ENCODE data around the gene CCDC167. TPM values are rescaled to one million over a fixed set of nuclear protein-coding genes. Genes with fewer than 3 reads are reported as not detected.

Gene CCDC167
- total RNA-seq, 3 donors from 2014 or later, result 49.3 to 52.2 (median 52.2) TPM

GRCh38 chr6:37483252-37483901 lies 16.3 kb downstream of the CCDC167 start:
- ATAC-seq (no peak), DNase-seq (no peak)
- Mint-ChIP-seq H3K4me1 (ENCODE audit: low read depth) (peaks cover 10% of the 10 kb centered on the region), H3K27me3 (ENCODE audit: low read depth) (no peaks in the 10 kb centered on the region), H3K9me3 (no peaks in the 10 kb centered on the region), H3K4me3 (no peak overlapping the region), H3K36me3 (ENCODE audit: insufficient read depth) (peaks cover 20% of the 10 kb centered on the region)

DNA sequence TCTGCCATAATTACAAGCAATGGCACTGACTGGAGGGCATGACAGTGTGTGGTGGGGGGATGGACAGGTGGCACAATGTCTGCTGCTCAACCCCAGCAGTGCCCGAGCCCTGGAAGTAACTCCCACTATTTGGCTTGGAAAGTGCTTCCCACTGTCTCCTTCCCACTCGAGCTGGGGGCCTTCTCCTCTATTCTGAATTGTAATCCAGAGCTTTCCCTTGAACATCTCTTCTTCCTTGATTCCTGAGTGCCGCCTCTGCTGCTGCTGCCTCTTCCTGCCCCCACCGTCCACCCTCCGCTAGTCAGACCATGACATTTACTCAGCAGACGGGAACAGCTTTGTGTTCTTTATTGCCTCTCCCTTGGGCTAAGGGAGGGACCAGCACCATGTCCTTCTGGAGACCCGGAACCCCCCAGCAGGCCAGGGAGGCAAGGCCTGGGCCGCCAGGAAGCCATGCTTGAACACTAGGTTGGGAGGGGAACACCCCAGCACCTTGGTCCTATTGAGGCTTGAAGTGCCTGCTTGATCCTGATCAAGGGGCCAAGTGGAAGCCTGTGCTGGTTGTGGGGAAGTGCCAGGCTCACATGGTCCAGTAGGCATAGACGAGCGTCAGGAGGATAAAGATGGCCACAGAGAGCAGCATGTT lies 17.0 kb downstream of the CCDC167 start:
- peaks cover 4% of the 10 kb centered on the region for H3K4me1 Mint-ChIP-seq (ENCODE audit: low read depth)
- no peaks in the 10 kb centered on the region for H3K27me3 Mint-ChIP-seq (ENCODE audit: low read depth)
- H3K4me3 Mint-ChIP-seq, result no peak overlapping the region
- H3K9me3 Mint-ChIP-seq, result no peaks in the 10 kb centered on the region
- peaks cover 19% of the 10 kb centered on the region for H3K36me3 Mint-ChIP-seq (ENCODE audit: insufficient read depth)
- no peak for ATAC-seq
- no peak for DNase-seq

- no peak for ATAC-seq
- H3K27me3 Mint-ChIP-seq (ENCODE audit: low read depth), result no peaks in the 10 kb centered on the region
Measured at GRCh38 chr6:37481711-37482605, 17.7 kb downstream of the CCDC167 start.

GRCh38 chr6:37480951-37481534 lies 18.6 kb downstream of the CCDC167 start:
- ATAC-seq (no peak), DNase-seq (no peak)
- H3K9me3 Mint-ChIP-seq, result no peaks in the 10 kb centered on the region
- H3K4me3 Mint-ChIP-seq, result no peak overlapping the region
- peaks cover 1% of the 10 kb centered on the region for H3K4me1 Mint-ChIP-seq (ENCODE audit: low read depth)
- H3K36me3 Mint-ChIP-seq (ENCODE audit: insufficient read depth), result peaks cover 23% of the 10 kb centered on the region
- H3K27me3 Mint-ChIP-seq (ENCODE audit: low read depth), result no peaks in the 10 kb centered on the region

More at GRCh38 chr6:37481711-37482605, 17.7 kb downstream of the CCDC167 start:
- Mint-ChIP-seq H3K9me3 (no peaks in the 10 kb centered on the region), H3K36me3 (ENCODE audit: insufficient read depth) (peaks cover 19% of the 10 kb centered on the region), H3K4me3 (no peak overlapping the region), H3K4me1 (ENCODE audit: low read depth) (peaks cover 1% of the 10 kb centered on the region)
- DNase-seq, result no peak

GRCh38 chr6:37480118-37480736 lies 19.5 kb downstream of the CCDC167 start:
- DNase-seq (no peak), ATAC-seq (no peak)
- Mint-ChIP-seq H3K36me3 (ENCODE audit: insufficient read depth) (peaks cover 29% of the 10 kb centered on the region), H3K4me1 (ENCODE audit: low read depth) (no peaks in the 10 kb centered on the region), H3K9me3 (no peaks in the 10 kb centered on the region), H3K4me3 (no peak overlapping the region), H3K27me3 (ENCODE audit: low read depth) (no peaks in the 10 kb centered on the region)

DNA sequence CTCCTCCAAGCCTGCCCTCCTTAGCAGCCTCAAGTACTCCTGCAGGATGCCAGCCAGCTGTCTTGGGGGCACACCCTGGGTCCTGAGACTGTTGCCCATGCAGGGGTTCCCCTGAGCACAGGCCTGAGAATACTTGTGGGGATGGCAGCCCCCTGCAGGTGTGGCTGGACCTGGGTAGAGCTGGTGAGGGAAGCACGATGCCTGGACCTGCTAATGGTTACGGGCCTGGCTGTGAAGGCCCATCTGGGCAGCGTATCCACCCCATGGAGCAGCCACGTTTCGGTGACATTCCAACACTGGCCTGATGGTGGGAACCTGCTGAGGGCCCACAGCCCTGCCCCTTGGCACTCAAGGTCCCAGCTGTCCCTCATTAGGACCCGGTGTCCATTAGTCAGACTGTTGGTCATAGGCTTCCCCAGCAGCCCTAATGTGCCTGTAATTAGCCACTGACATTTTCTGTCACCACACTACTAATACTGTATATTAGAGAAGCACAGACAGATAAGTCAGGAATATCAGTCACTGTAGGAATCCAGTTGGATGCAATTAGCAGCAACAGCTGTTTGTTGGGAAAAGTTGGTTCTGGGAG lies 20.3 kb downstream of the CCDC167 start:
- no peaks in the 10 kb centered on the region for H3K27me3 Mint-ChIP-seq (ENCODE audit: low read depth)
- DNase-seq (no peak), ATAC-seq (no peak)
- H3K9me3 Mint-ChIP-seq, result no peaks in the 10 kb centered on the region
- peaks cover 33% of the 10 kb centered on the region for H3K36me3 Mint-ChIP-seq (ENCODE audit: insufficient read depth)
- no peaks in the 10 kb centered on the region for H3K4me1 Mint-ChIP-seq (ENCODE audit: low read depth)
- H3K4me3 Mint-ChIP-seq, result no peak overlapping the region

- H3K27me3 Mint-ChIP-seq (ENCODE audit: low read depth), result no peaks in the 10 kb centered on the region
- no peaks in the 10 kb centered on the region for H3K9me3 Mint-ChIP-seq
- ATAC-seq, result no peak
- H3K36me3 Mint-ChIP-seq (ENCODE audit: insufficient read depth), result peaks cover 37% of the 10 kb centered on the region
- no peak for DNase-seq
- H3K4me3 Mint-ChIP-seq, result no peak overlapping the region
- no peaks in the 10 kb centered on the region for H3K4me1 Mint-ChIP-seq (ENCODE audit: low read depth)
Measured at GRCh38 chr6:37478827-37479226, 20.9 kb downstream of the CCDC167 start.

- ATAC-seq, result no peak
- H3K4me1 Mint-ChIP-seq (ENCODE audit: low read depth), result no peaks in the 10 kb centered on the region
- DNase-seq, result no peak
- H3K4me3 Mint-ChIP-seq, result no peak overlapping the region
- H3K9me3 Mint-ChIP-seq, result no peaks in the 10 kb centered on the region
- H3K36me3 Mint-ChIP-seq (ENCODE audit: insufficient read depth), result peaks cover 40% of the 10 kb centered on the region
- no peaks in the 10 kb centered on the region for H3K27me3 Mint-ChIP-seq (ENCODE audit: low read depth)
Measured at GRCh38 chr6:37477656-37478435, 21.8 kb downstream of the CCDC167 start.

DNA sequence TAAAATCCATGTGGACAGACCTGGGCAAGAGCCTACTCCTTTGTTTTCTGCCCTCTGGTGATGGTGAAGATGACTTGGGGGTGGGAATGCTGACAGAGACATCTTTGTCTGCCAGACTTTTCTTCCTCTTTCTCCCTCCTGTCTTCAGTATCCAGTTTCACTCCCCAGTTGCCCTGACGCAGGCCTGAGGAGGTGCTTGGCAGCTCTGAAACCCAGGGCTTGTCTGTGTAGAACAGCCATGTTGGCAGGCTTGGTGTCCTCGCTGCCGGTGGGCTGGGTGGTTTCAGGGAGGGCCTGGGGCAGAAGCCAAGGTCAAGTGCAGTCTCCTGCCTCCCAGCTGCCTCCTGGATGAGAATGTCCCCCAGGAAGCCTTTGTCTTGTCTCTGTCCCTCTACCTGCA lies 22.5 kb downstream of the CCDC167 start:
- no peak for DNase-seq
- no peak overlapping the region for H3K4me3 Mint-ChIP-seq
- H3K9me3 Mint-ChIP-seq, result no peaks in the 10 kb centered on the region
- no peaks in the 10 kb centered on the region for H3K27me3 Mint-ChIP-seq (ENCODE audit: low read depth)
- H3K36me3 Mint-ChIP-seq (ENCODE audit: insufficient read depth), result peaks cover 41% of the 10 kb centered on the region
- H3K4me1 Mint-ChIP-seq (ENCODE audit: low read depth), result no peaks in the 10 kb centered on the region
- no peak for ATAC-seq

GRCh38 chr6:37474316-37474715 lies 25.4 kb downstream of the CCDC167 start:
- ATAC-seq (no peak), DNase-seq (no peak)
- Mint-ChIP-seq H3K36me3 (ENCODE audit: insufficient read depth) (peaks cover 52% of the 10 kb centered on the region), H3K27me3 (ENCODE audit: low read depth) (no peaks in the 10 kb centered on the region), H3K9me3 (no peaks in the 10 kb centered on the region), H3K4me3 (no peak overlapping the region), H3K4me1 (ENCODE audit: low read depth) (no peaks in the 10 kb centered on the region)

- ATAC-seq (no peak), DNase-seq (no peak)
- Mint-ChIP-seq H3K4me1 (ENCODE audit: low read depth) (no peaks in the 10 kb centered on the region), H3K27me3 (ENCODE audit: low read depth) (no peaks in the 10 kb centered on the region), H3K4me3 (no peak overlapping the region), H3K36me3 (ENCODE audit: insufficient read depth) (peaks cover 47% of the 10 kb centered on the region), H3K9me3 (no peaks in the 10 kb centered on the region)
Measured at GRCh38 chr6:37473364-37474095, 26.2 kb downstream of the CCDC167 start.

- no peak for ATAC-seq
- Mint-ChIP-seq H3K36me3 (ENCODE audit: insufficient read depth) (peaks cover 40% of the 10 kb centered on the region), H3K4me3 (no peak overlapping the region), H3K9me3 (no peaks in the 10 kb centered on the region), H3K27me3 (ENCODE audit: low read depth) (no peaks in the 10 kb centered on the region), H3K4me1 (ENCODE audit: low read depth) (no peaks in the 10 kb centered on the region)
- DNase-seq, result no peak
Measured at GRCh38 chr6:37467718-37468117, 32.0 kb downstream of the CCDC167 start.

- Mint-ChIP-seq H3K9me3 (no peaks in the 10 kb centered on the region), H3K27me3 (ENCODE audit: low read depth) (no peaks in the 10 kb centered on the region), H3K36me3 (ENCODE audit: insufficient read depth) (peaks cover 44% of the 10 kb centered on the region), H3K4me3 (no peak overlapping the region), H3K4me1 (ENCODE audit: low read depth) (no peaks in the 10 kb centered on the region)
- ATAC-seq, result no peak
- no peak for DNase-seq
Measured at GRCh38 chr6:37463110-37463509, 36.6 kb downstream of the CCDC167 start.
